Chondrocyte (in vitro differentiated cells): ENCODE data around the gene CATSPER3. TPM values are rescaled to one million over a fixed set of nuclear protein-coding genes. Genes with fewer than 3 reads are reported as not detected.

ENCODE experiments used
- DNase-seq: peaks from one replicate; pipeline ENCODE4 v3.0.0; 2021; ENCODE audit warnings: mixed read lengths, low spot score
- H3K27ac Mint-ChIP-seq: one replicate; pipeline ENCODE4 v1.8.0; 2021; ENCODE audit warnings: mild to moderate bottlenecking, moderate library complexity, mixed read lengths; ENCODE audit not compliant: unreplicated experiment
- H3K27me3 Mint-ChIP-seq: 2 replicates; pipeline ENCODE4 v1.8.0; 2021; ENCODE audit warnings: low read depth, mixed read lengths
- H3K36me3 Mint-ChIP-seq: 2 replicates; pipeline ENCODE4 v1.8.0; 2021; ENCODE audit warnings: low read depth, mixed read lengths
- H3K4me1 Mint-ChIP-seq: 2 replicates; pipeline ENCODE4 v1.8.0; 2021; ENCODE audit warnings: low read depth, mild to moderate bottlenecking, mixed read lengths
- H3K4me3 Mint-ChIP-seq: one replicate; pipeline ENCODE4 v1.8.0; 2021; ENCODE audit warnings: mild to moderate bottlenecking, moderate library complexity, mixed read lengths; ENCODE audit not compliant: unreplicated experiment
- H3K9me3 Mint-ChIP-seq: 2 replicates; pipeline ENCODE4 v1.8.0; 2021; ENCODE audit warnings: low read depth, mixed read lengths
- CTCF ChIP-seq: fragments of 200-600 bp; sonication (generic); IDR thresholded peaks from 2 replicates; pipeline ENCODE4 v1.5.0; 2021; ENCODE audit warnings: antibody characterized with exemption, mild to moderate bottlenecking, moderate library complexity
- total RNA-seq: library from RNA; stranded (reverse); gene quantifications from 3 replicates; pipeline ENCODE4 v1.2.1, GENCODE V29; 2021

Gene CATSPER3
- total RNA-seq, 1 donor from 2014 or later, result 0.17 TPM

- H3K4me3 Mint-ChIP-seq, result no peak overlapping the region
- peaks cover 2% of the 10 kb centered on the region for H3K4me1 Mint-ChIP-seq
These were observed 74.9 kb downstream of the CATSPER3 start for GRCh38 chr5:135042595-135042994.

GRCh38 chr5:135045488-135045887, 77.8 kb downstream of the CATSPER3 start:
- Mint-ChIP-seq H3K4me3 (no peak overlapping the region), H3K27me3 (peaks cover 89% of the 10 kb centered on the region), H3K36me3 (no peaks in the 10 kb centered on the region), H3K4me1 (peaks cover under 1% of the 10 kb centered on the region), H3K27ac (no peak overlapping the region), H3K9me3 (no peaks in the 10 kb centered on the region)
- TF ChIP-seq CTCF, result no peak
- DNase-seq, result peak; percentile 29

More at GRCh38 chr5:135042595-135042994, 74.9 kb downstream of the CATSPER3 start:
- no peak for TF ChIP-seq CTCF
- DNase-seq, result peak; percentile 37
- Mint-ChIP-seq H3K9me3 (no peaks in the 10 kb centered on the region), H3K27me3 (peaks cover 84% of the 10 kb centered on the region), H3K27ac (no peak overlapping the region), H3K36me3 (no peaks in the 10 kb centered on the region)

- Mint-ChIP-seq H3K27me3 (peaks cover 86% of the 10 kb centered on the region), H3K27ac (no peak overlapping the region), H3K36me3 (no peaks in the 10 kb centered on the region), H3K4me1 (no peaks in the 10 kb centered on the region), H3K4me3 (no peak overlapping the region), H3K9me3 (no peaks in the 10 kb centered on the region)
- TF ChIP-seq CTCF, result no peak
- peak; percentile 69 for DNase-seq
These were observed 79.1 kb downstream of the CATSPER3 start for GRCh38 chr5:135046661-135047346.

GRCh38 chr5:135047347-135047695, 79.6 kb downstream of the CATSPER3 start:
- no peaks in the 10 kb centered on the region for H3K9me3 Mint-ChIP-seq
- H3K27ac Mint-ChIP-seq, result no peak overlapping the region
- DNase-seq, result no peak
- no peak overlapping the region for H3K4me3 Mint-ChIP-seq
- H3K36me3 Mint-ChIP-seq, result no peaks in the 10 kb centered on the region
- TF ChIP-seq CTCF, result no peak
- no peaks in the 10 kb centered on the region for H3K4me1 Mint-ChIP-seq
- peaks cover 87% of the 10 kb centered on the region for H3K27me3 Mint-ChIP-seq

GRCh38 chr5:135048286-135048685, 80.6 kb downstream of the CATSPER3 start:
- Mint-ChIP-seq H3K4me1 (no peaks in the 10 kb centered on the region), H3K4me3 (no peak overlapping the region), H3K36me3 (no peaks in the 10 kb centered on the region), H3K27me3 (peaks cover 87% of the 10 kb centered on the region), H3K9me3 (no peaks in the 10 kb centered on the region), H3K27ac (no peak overlapping the region)
- TF ChIP-seq CTCF, result no peak
- DNase-seq, result no peak
